ENCODE results near the gene NR2C1. TPM values are rescaled to one million over a fixed set of nuclear protein-coding genes. Genes with fewer than 3 reads are reported as not detected.
"Not testable (repeated sequence)": the region's sequence is repeated elsewhere in the genome, so short reads cannot be mapped to it uniquely, and the experiment has no call there.

NR2C1 gene
- total and polyA plus RNA-seq, 10 of the 15 experiments (the other 5 are each of a cell fraction or from before 2014, with no cell fraction given) = 8.8 to 38.1 (median 31.3) TPM

DNA sequence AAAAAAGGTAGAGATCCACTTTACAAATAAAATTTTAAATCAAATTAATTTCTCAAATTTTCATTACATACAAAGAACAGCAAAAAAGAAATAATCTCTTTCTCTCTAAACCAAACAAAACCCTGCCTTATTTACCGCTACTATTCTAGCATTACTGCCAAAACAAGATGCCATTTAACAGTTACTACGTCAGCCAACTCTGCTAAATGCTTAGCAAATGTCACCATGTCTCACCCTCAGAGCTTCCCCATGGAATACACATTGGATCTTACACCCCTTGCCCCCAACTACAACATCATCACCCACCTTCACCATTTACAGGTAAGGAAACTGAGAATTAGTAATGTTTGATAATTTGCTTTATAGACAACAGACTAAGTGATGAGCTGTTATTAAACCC is 23.0 kb upstream of the NR2C1 start:
- Histone ChIP-seq H3K36me3 (ENCODE audit: control insufficient read depth in 2 of 2, insufficient read depth in 2 of 2, low read length in 1 of 2) (no peaks in the 10 kb centered on the region), H2AFZ (ENCODE audit: control insufficient read depth, low read depth, low read length) (no peak overlapping the region), H3K4me3 (no peak overlapping the region), H3K9me3 (replicated peaks; ENCODE audit: control insufficient read depth, insufficient read depth, low read length) (no peaks in the 10 kb centered on the region), H3K27ac (ENCODE audit: control insufficient read depth, insufficient read depth) (no peak overlapping the region), H3K4me1 (ENCODE audit: control insufficient read depth, insufficient read depth, low read length) (no peaks in the 10 kb centered on the region), H4K20me1 (ENCODE audit: control insufficient read depth, insufficient read depth) (no peaks in the 10 kb centered on the region), H3K9ac (ENCODE audit: control insufficient read depth, insufficient read depth, low read length) (no peak overlapping the region), H3K27me3 (replicated peaks in 1 of 2; ENCODE audit: control insufficient read depth in 2 of 2, insufficient read depth in 2 of 2, low read length in 1 of 2) (no peaks in the 10 kb centered on the region), H3K4me2 (ENCODE audit: control insufficient read depth, insufficient read depth) (no peak overlapping the region), H3K79me2 (ENCODE audit: control insufficient read depth, insufficient read depth, low read length) (no peaks in the 10 kb centered on the region)
- no TSS peak for BruUV-seq (replicated peaks)
- ChIA-PET SMC1A (ENCODE audit: uncharacterized antibody, unreplicated experiment) (no interaction called here), RAD21 (ENCODE audit: unreplicated experiment) (no interaction called here), CTCF (no interaction called here), POLR2A (no interaction called here)
- TF ChIP-seq, protein P1, sequence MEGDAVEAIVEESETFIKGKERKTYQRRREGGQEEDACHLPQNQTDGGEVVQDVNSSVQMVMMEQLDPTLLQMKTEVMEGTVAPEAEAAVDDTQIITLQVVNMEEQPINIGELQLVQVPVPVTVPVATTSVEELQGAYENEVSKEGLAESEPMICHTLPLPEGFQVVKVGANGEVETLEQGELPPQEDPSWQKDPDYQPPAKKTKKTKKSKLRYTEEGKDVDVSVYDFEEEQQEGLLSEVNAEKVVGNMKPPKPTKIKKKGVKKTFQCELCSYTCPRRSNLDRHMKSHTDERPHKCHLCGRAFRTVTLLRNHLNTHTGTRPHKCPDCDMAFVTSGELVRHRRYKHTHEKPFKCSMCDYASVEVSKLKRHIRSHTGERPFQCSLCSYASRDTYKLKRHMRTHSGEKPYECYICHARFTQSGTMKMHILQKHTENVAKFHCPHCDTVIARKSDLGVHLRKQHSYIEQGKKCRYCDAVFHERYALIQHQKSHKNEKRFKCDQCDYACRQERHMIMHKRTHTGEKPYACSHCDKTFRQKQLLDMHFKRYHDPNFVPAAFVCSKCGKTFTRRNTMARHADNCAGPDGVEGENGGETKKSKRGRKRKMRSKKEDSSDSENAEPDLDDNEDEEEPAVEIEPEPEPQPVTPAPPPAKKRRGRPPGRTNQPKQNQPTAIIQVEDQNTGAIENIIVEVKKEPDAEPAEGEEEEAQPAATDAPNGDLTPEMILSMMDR (IDR thresholded peaks at IDR 0.05 in 2 of 3, conservative IDR thresholded peaks at IDR 0.05 in 1 of 3; ENCODE audit: control insufficient read depth in 2 of 3, extremely low read depth in 1 of 3, insufficient read depth in 1 of 3, low read depth in 3 of 3, low read length in 3 of 3) = no peak
- no peak for TF ChIP-seq SRF (IDR thresholded peaks at IDR 0.05; ENCODE audit: low read depth in 2 of 2, low read length in 2 of 2)
- TF ChIP-seq, protein P2, sequence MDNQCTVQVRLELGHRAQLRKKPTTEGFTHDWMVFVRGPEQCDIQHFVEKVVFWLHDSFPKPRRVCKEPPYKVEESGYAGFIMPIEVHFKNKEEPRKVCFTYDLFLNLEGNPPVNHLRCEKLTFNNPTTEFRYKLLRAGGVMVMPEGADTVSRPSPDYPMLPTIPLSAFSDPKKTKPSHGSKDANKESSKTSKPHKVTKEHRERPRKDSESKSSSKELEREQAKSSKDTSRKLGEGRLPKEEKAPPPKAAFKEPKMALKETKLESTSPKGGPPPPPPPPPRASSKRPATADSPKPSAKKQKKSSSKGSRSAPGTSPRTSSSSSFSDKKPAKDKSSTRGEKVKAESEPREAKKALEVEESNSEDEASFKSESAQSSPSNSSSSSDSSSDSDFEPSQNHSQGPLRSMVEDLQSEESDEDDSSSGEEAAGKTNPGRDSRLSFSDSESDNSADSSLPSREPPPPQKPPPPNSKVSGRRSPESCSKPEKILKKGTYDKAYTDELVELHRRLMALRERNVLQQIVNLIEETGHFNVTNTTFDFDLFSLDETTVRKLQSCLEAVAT (IDR thresholded peaks at IDR 0.05) = no peak
- TF ChIP-seq MEF2B (IDR thresholded peaks at IDR 0.05; ENCODE audit: partially characterized antibody, poor library complexity, severe bottlenecking) = no peak
- no peak for TF ChIP-seq CBFB (IDR thresholded peaks at IDR 0.05; ENCODE audit: low read depth)
- no peak for TF ChIP-seq STAT1 (conservative IDR thresholded peaks at IDR 0.05)
- no peak for TF ChIP-seq PML (IDR thresholded peaks at IDR 0.05; ENCODE audit: low read length)
- WGBS (ENCODE audit: insufficient coverage, insufficient replicate concordance, low lambda C conversion rate, missing lambda C conversion rate) = 91% methylated on average over 2 of the region's 2 CpGs
- intact Hi-C loops (cut with micrococcal nuclease; ENCODE audit: unreplicated experiment) (no loop called here), in situ Hi-C loops (cut with MboI) (no loop called here)
- ATAC-seq (no peak), DNase-seq (ENCODE audit: low read depth, low spot score) (no peak), FAIRE-seq (no peak)

DNA sequence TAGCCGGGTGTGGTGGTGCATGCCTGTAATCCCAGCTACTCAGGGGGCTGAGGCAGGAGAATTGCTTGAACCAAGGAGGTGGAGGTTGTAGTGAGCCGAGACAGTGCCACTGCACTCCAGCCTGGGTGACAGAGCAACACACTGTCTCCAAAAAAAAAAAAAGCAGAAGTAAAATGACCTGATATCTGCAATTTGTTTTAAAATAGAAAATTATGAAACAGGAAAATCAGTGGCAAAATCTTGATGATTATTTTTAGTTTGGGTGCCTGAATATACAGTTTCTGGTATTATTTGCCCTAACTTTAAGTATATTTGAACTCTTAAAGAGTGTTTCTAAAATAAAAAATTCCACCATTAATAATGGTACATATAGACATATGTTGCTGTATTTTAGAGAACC is 22.4 kb upstream of the NR2C1 start:
- RAD21 ChIA-PET (ENCODE audit: unreplicated experiment); in situ Hi-C loops (cut with MboI); H3K36me3 ChIP-seq (ENCODE audit: control insufficient read depth in 2 of 2, insufficient read depth in 2 of 2, low read length in 1 of 2); H3K27ac ChIP-seq (ENCODE audit: control insufficient read depth, insufficient read depth); H3K79me2 ChIP-seq (ENCODE audit: control insufficient read depth, insufficient read depth, low read length); SMC1A ChIA-PET (ENCODE audit: uncharacterized antibody, unreplicated experiment); BruUV-seq (replicated peaks); ATAC-seq; POLR2A ChIA-PET; H2AFZ ChIP-seq (ENCODE audit: control insufficient read depth, low read depth, low read length); DNase-seq (ENCODE audit: low read depth, low spot score); H3K4me1 ChIP-seq (ENCODE audit: control insufficient read depth, insufficient read depth, low read length); CTCF ChIA-PET; H3K9me3 ChIP-seq (replicated peaks; ENCODE audit: control insufficient read depth, insufficient read depth, low read length); intact Hi-C loops (cut with micrococcal nuclease; ENCODE audit: unreplicated experiment); H3K4me3 ChIP-seq; H3K9ac ChIP-seq (ENCODE audit: control insufficient read depth, insufficient read depth, low read length); FAIRE-seq; H4K20me1 ChIP-seq (ENCODE audit: control insufficient read depth, insufficient read depth); H3K4me2 ChIP-seq (ENCODE audit: control insufficient read depth, insufficient read depth); H3K27me3 ChIP-seq (replicated peaks in 1 of 2; ENCODE audit: control insufficient read depth in 2 of 2, insufficient read depth in 2 of 2, low read length in 1 of 2): not testable (repeated sequence)
- 60% methylated on average over 2 of the region's 2 CpGs for WGBS (ENCODE audit: insufficient coverage, insufficient replicate concordance, low lambda C conversion rate, missing lambda C conversion rate)

Data from GM12878 (cell line).